Keratinocyte (primary cell): ENCODE results near the gene SLC5A5. TPM values are rescaled to one million over a fixed set of nuclear protein-coding genes. Genes with fewer than 3 reads are reported as not detected.

ENCODE experiments used
- DNase-seq: peaks from one replicate; pipeline ENCODE4 v3.0.0-alpha.2; 2011; ENCODE audit warnings: low read depth, missing footprints, low spot score
- FAIRE-seq: peaks from 2 replicates; lab custom pipeline; 2011; peaks lifted over from hg19 to GRCh38; lab: Jason Lieb, UNC
- H2AFZ ChIP-seq: 2 replicates; pipeline ENCODE4 v1.6.0; 2012; ENCODE audit warnings: low read length, control low read depth, inconsistent platforms; ENCODE audit not compliant: control insufficient read depth
- H3K27ac ChIP-seq: 2 replicates; pipeline ENCODE4 v1.5.1; 2011; ENCODE audit warnings: low read length; ENCODE audit not compliant: control insufficient read depth, insufficient read depth
- H3K27me3 ChIP-seq: 3 replicates; pipeline ENCODE4 v1.6.0; 2011; ENCODE audit warnings: low read length; ENCODE audit not compliant: control insufficient read depth, insufficient read depth; ENCODE audit errors: extremely low read depth
- H3K36me3 ChIP-seq, 2 experiments: 2 replicates in 1 of 2; 3 replicates in 1 of 2; pipeline ENCODE4 v1.5.1; 2011; ENCODE audit warnings: low read length in 2 of 2, mild to moderate bottlenecking in 1 of 2; ENCODE audit not compliant: control insufficient read depth in 2 of 2, insufficient read depth in 2 of 2; ENCODE audit errors: extremely low read depth in 1 of 2
- H3K4me1 ChIP-seq: 3 replicates; pipeline ENCODE4 v1.5.1; 2011; ENCODE audit warnings: low read length; ENCODE audit not compliant: control insufficient read depth, insufficient read depth; ENCODE audit errors: extremely low read depth
- H3K4me2 ChIP-seq: 3 replicates; pipeline ENCODE4 v1.6.0; 2011; ENCODE audit warnings: low read depth, low read length; ENCODE audit not compliant: control insufficient read depth, insufficient read depth; ENCODE audit errors: extremely low read depth
- H3K4me3 ChIP-seq, 3 experiments: fragments of 200-600 bp in 1 of 3; sonication (generic) in 1 of 3; 2 replicates in 2 of 3; 3 replicates in 1 of 3; pipeline ENCODE4 v1.5.1; 2011 to 2016; ENCODE audit warnings: low read length in 3 of 3, mild to moderate bottlenecking in 3 of 3, control low read depth in 2 of 3, inconsistent platforms in 1 of 3, low read depth in 1 of 3, mixed read lengths in 1 of 3, mixed run types in 1 of 3, moderate library complexity in 1 of 3; ENCODE audit not compliant: control insufficient read depth in 2 of 3, insufficient read depth in 2 of 3; ENCODE audit errors: extremely low read depth in 1 of 3
- H3K79me2 ChIP-seq: 2 replicates; pipeline ENCODE4 v1.6.0; 2012; ENCODE audit warnings: low read length; ENCODE audit not compliant: control insufficient read depth, insufficient read depth
- H3K9ac ChIP-seq: 3 replicates; pipeline ENCODE4 v1.6.0; 2011; ENCODE audit warnings: low read length; ENCODE audit not compliant: control insufficient read depth, insufficient read depth; ENCODE audit errors: extremely low read depth
- H3K9me1 ChIP-seq: 3 replicates; pipeline ENCODE4 v1.6.0; 2011; ENCODE audit warnings: low read length; ENCODE audit not compliant: control insufficient read depth, insufficient read depth; ENCODE audit errors: extremely low read depth
- H3K9me3 ChIP-seq: 2 replicates; pipeline ENCODE4 v1.5.1; 2012; ENCODE audit warnings: low read depth, low read length; ENCODE audit not compliant: control insufficient read depth
- H4K20me1 ChIP-seq: 3 replicates; pipeline ENCODE4 v1.6.0; 2011; ENCODE audit warnings: low read length; ENCODE audit not compliant: control insufficient read depth, insufficient read depth; ENCODE audit errors: extremely low read depth
- EZH2 ChIP-seq: IDR thresholded peaks from one replicate; pipeline ENCODE4 v1.6.1; 2012; ENCODE audit warnings: inconsistent platforms, mild to moderate bottlenecking, low read length, moderate library complexity
- dilution Hi-C: fragments of 300-500 bp; cut with MboI; formaldehyde crosslinking; loops from one replicate; pipeline ENCODE4 v1.7.0; 2020; ENCODE audit warnings: low sequenced_read_pairs; ENCODE audit not compliant: extremely low pct_ligation_motif_present
- polyA plus RNA-seq, 5 experiments: library from polyadenylated mRNA; depleted of rRNA in 3 of 5; stranded (reverse) in 3 of 5; stranded (forward) in 1 of 5; unstranded in 1 of 5; fragments of >200 nt; gene quantifications; 1 replicate in 1 of 5; 2 replicates in 3 of 5; 3 replicates in 1 of 5; pipeline versions ENCODE4 v1.2.1 to v1.2.3, GENCODE V29; 2011 to 2012; ENCODE audit warnings: missing spikeins in 2 of 5, low read depth in 1 of 5, low replicate concordance in 1 of 5
- TF ChIP-seq, protein P1 (sequence below), 3 experiments: IDR thresholded peaks in 1 of 3; conservative IDR thresholded peaks in 1 of 3; optimal IDR thresholded peaks in 1 of 3; 2 replicates in 2 of 3; 3 replicates in 1 of 3; pipeline versions ENCODE3 to v1.5.1; 2011; ENCODE audit warnings: low read length in 3 of 3, mild to moderate bottlenecking in 3 of 3, moderate library complexity in 2 of 3, control low read depth in 1 of 3, inconsistent platforms in 1 of 3; ENCODE audit not compliant: insufficient read depth in 2 of 3; ENCODE audit errors: extremely low read depth in 1 of 3

Gene SLC5A5
- polyA plus RNA-seq, 1 donor (not counting 4 experiments of a cell fraction or from before 2014, with no cell fraction given): not detected

DNA sequence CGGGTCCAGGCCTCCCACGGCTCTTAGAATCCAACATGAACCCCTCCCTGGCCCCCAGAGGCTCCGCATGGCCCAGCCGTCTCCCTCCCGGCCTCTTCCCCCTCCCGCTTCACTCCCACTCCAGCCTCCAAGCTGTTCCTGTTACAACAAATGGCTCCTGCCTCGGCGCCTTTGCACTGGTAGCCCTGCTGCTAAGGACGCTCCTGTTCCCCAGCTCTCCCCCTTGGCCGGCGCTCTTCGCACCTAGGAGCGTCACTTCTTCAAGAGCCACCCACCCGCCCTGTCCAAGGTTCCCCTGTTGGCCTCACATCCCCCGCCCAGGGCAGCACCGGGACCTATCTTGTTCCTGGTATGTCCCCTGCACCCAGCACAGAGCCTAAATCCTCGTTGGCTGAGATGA is 70.4 kb downstream of the SLC5A5 start:
- Histone ChIP-seq H3K4me3 (no peak overlapping the region), H2AFZ (no peak overlapping the region), H4K20me1 (peaks cover 3% of the 10 kb centered on the region), H3K27me3 (no peaks in the 10 kb centered on the region), H3K9me3 (no peaks in the 10 kb centered on the region), H3K4me2 (no peak overlapping the region), H3K9me1 (no peaks in the 10 kb centered on the region), H3K36me3 (peaks cover 3 to 7% of the 10 kb centered on the region in 2 experiments), H3K9ac (no peak overlapping the region), H3K79me2 (no peaks in the 10 kb centered on the region), H3K27ac (no peak overlapping the region), H3K4me1 (peaks cover 20% of the 10 kb centered on the region)
- DNase-seq: no peak
- dilution Hi-C loops: no loop called here
- no peak for FAIRE-seq
- TF ChIP-seq, protein P1, sequence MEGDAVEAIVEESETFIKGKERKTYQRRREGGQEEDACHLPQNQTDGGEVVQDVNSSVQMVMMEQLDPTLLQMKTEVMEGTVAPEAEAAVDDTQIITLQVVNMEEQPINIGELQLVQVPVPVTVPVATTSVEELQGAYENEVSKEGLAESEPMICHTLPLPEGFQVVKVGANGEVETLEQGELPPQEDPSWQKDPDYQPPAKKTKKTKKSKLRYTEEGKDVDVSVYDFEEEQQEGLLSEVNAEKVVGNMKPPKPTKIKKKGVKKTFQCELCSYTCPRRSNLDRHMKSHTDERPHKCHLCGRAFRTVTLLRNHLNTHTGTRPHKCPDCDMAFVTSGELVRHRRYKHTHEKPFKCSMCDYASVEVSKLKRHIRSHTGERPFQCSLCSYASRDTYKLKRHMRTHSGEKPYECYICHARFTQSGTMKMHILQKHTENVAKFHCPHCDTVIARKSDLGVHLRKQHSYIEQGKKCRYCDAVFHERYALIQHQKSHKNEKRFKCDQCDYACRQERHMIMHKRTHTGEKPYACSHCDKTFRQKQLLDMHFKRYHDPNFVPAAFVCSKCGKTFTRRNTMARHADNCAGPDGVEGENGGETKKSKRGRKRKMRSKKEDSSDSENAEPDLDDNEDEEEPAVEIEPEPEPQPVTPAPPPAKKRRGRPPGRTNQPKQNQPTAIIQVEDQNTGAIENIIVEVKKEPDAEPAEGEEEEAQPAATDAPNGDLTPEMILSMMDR (optimal IDR thresholded peaks at IDR 0.05 in 1 of 3, IDR thresholded peaks at IDR 0.05 in 1 of 3, conservative IDR thresholded peaks at IDR 0.05 in 1 of 3; ENCODE audit: extremely low read depth in 1 of 3, insufficient read depth in 2 of 3, low read length in 3 of 3): no peak
- no peak for TF ChIP-seq EZH2

DNA sequence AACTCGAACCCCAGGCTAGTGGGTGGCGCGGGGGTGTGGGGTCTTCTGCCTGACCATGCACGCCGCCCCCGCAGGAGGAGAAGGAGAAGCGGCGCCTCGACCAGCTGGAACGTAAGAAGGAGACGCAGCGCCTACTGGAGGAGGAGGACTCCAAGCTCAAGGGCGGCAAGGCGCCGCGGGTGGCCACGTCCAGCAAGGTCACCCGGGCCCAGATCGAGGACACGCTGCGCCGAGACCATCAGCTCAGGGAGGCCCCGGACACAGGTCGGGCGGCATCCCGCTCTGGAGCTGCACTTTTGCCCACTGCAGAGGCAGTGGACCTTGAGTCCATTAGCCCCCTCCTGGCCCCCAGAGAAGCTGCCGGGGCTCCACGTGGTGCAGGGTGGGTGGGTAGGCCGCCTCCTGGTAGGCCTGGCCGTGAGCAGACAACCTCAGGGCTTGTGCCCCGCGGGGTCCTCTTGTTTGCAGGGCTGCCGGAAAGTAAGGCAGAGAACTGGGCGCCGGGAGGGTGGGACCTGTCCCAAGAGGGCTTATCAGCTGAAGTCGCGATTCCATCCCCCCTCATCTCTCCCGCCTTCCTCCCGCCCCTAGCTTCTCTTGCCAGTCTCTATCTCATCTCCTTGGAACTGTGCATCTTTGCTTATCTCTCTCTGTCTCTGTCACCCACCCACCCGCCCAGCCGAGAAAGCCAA is 71.0 kb downstream of the SLC5A5 start:
- no peak for FAIRE-seq

More for the DNA sequence above, 71.0 kb downstream of the SLC5A5 start:
- H3K27me3 ChIP-seq: no peaks in the 10 kb centered on the region
- DNase-seq: no peak
- H3K36me3 ChIP-seq: peaks cover 3 to 7% of the 10 kb centered on the region in 2 experiments
- TF ChIP-seq, protein P1 (optimal IDR thresholded peaks at IDR 0.05 in 1 of 3, IDR thresholded peaks at IDR 0.05 in 1 of 3, conservative IDR thresholded peaks at IDR 0.05 in 1 of 3; ENCODE audit: extremely low read depth in 1 of 3, insufficient read depth in 2 of 3, low read length in 3 of 3): no peak
- no peak for TF ChIP-seq EZH2
- no peak overlapping the region for H2AFZ ChIP-seq
- H3K9me1 ChIP-seq: no peaks in the 10 kb centered on the region
- no peaks in the 10 kb centered on the region for H3K9me3 ChIP-seq
- H4K20me1 ChIP-seq: peaks cover 3% of the 10 kb centered on the region
- dilution Hi-C loops: no loop called here
- peaks cover 23% of the 10 kb centered on the region for H3K4me1 ChIP-seq
- H3K79me2 ChIP-seq: no peaks in the 10 kb centered on the region
- H3K4me3 ChIP-seq: no peak overlapping the region
- no peak overlapping the region for H3K27ac ChIP-seq
- peak overlapping the region; percentile 22 for H3K9ac ChIP-seq
- peak overlapping the region; percentile 10 for H3K4me2 ChIP-seq
